MM.1S (cell line): ENCODE data around the gene TMEM190.

Source experiments
- DNase-seq: peaks from one replicate; pipeline ENCODE4 v3.0.0-alpha.2; 2015
- H2AFZ ChIP-seq: fragments of 300-600 bp; sonication (generic); 2 replicates; pipeline ENCODE4 v1.6.0; 2016; ENCODE audit warnings: antibody characterized with exemption, low read length
- H3F3A ChIP-seq: fragments of 300-600 bp; sonication (generic); 2 replicates; pipeline ENCODE4 v1.6.1; 2016; ENCODE audit warnings: mild to moderate bottlenecking, antibody characterized with exemption, low read length, moderate library complexity, mixed read lengths; ENCODE audit not compliant: insufficient read depth
- H3K27ac ChIP-seq: fragments of 300-600 bp; sonication (generic); 2 replicates; pipeline ENCODE4 v1.5.1; 2016; ENCODE audit warnings: mild to moderate bottlenecking, low read length
- H3K27me3 ChIP-seq: fragments of 300-600 bp; sonication (generic); replicated peaks from 2 replicates; pipeline ENCODE4 v1.6.0; 2016; ENCODE audit warnings: low read length; ENCODE audit not compliant: insufficient read depth
- H3K36me3 ChIP-seq: fragments of 300-600 bp; sonication (generic); replicated peaks from 2 replicates; pipeline ENCODE4 v1.6.1; 2016; ENCODE audit warnings: mild to moderate bottlenecking, low read length, mixed read lengths; ENCODE audit not compliant: insufficient read depth
- H3K4me1 ChIP-seq: fragments of 300-600 bp; sonication (generic); 2 replicates; pipeline ENCODE4 v1.6.1; 2016; ENCODE audit warnings: low read length, mixed read lengths
- H3K4me2 ChIP-seq: fragments of 300-600 bp; sonication (generic); 2 replicates; pipeline ENCODE4 v1.6.0; 2016; ENCODE audit warnings: low read depth, low read length
- H3K4me3 ChIP-seq: fragments of 300-600 bp; sonication (generic); 2 replicates; pipeline ENCODE4 v1.5.1; 2016; ENCODE audit warnings: low read length, mixed read lengths
- H3K79me2 ChIP-seq: fragments of 300-600 bp; sonication (generic); 2 replicates; pipeline ENCODE4 v1.6.1; 2016; ENCODE audit warnings: mixed run types, low read length, mixed read lengths
- H3K9ac ChIP-seq: fragments of 300-600 bp; sonication (generic); 2 replicates; pipeline ENCODE4 v1.6.1; 2016; ENCODE audit warnings: low read length, mixed read lengths
- H3K9me2 ChIP-seq: fragments of 300-600 bp; sonication (generic); replicated peaks from 2 replicates; pipeline ENCODE4 v1.6.1; 2016; ENCODE audit warnings: mild to moderate bottlenecking, low read length, mixed read lengths; ENCODE audit not compliant: insufficient read depth
- H3K9me3 ChIP-seq: fragments of 300-600 bp; sonication (generic); replicated peaks from 2 replicates; pipeline ENCODE4 v1.6.1; 2016; ENCODE audit warnings: mild to moderate bottlenecking, low read length, mixed read lengths; ENCODE audit not compliant: insufficient read depth
- H4K20me1 ChIP-seq: fragments of 300-600 bp; sonication (generic); 2 replicates; pipeline ENCODE4 v1.6.1; 2016; ENCODE audit warnings: mild to moderate bottlenecking, low read length, moderate library complexity, mixed read lengths; ENCODE audit not compliant: insufficient read depth
- EZH2 ChIP-seq: fragments of 300-600 bp; sonication (generic); optimal IDR thresholded peaks from 2 replicates; pipeline ENCODE3; 2017; ENCODE audit warnings: low read depth, mild to moderate bottlenecking, antibody characterized with exemption, low read length, mixed read lengths
- EZH2phosphoT487 ChIP-seq: fragments of 300-600 bp; sonication (generic); IDR thresholded peaks from 2 replicates; pipeline ENCODE4 v1.6.1; 2018; ENCODE audit warnings: antibody characterized with exemption, low read length
- TF ChIP-seq, protein P1 (sequence below): fragments of 300-600 bp; sonication (generic); IDR thresholded peaks from 2 replicates; pipeline ENCODE4 v1.5.1; 2016; ENCODE audit warnings: antibody characterized with exemption, low read length, mixed read lengths

TMEM190 gene

DNA sequence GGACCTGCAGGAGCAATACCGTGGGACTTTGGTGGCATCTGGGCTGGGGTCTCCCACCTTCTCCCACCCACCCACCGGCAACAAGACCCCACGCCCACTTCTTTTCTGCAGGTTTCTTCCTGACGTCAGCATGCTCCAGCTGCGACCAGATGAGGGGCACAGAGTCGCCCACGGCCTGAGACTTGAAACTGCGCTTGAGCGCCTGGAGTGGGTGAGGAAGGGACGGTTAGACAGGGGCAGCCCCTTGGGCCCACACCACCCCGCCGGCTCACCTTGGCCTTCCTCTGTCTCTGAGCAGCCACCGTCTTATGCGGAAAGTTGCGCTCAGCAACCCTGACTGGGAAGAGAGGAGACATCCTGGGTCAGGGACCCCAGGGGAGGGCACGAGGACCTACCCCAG, 15.7 kb upstream of the TMEM190 start:
- no peak overlapping the region for H3K4me2 ChIP-seq
- H3K9me2 ChIP-seq, result no peaks in the 10 kb centered on the region
- DNase-seq, result no peak
- H3K36me3 ChIP-seq, result no peaks in the 10 kb centered on the region
- H3F3A ChIP-seq, result no peaks in the 10 kb centered on the region
- TF ChIP-seq, protein P1, sequence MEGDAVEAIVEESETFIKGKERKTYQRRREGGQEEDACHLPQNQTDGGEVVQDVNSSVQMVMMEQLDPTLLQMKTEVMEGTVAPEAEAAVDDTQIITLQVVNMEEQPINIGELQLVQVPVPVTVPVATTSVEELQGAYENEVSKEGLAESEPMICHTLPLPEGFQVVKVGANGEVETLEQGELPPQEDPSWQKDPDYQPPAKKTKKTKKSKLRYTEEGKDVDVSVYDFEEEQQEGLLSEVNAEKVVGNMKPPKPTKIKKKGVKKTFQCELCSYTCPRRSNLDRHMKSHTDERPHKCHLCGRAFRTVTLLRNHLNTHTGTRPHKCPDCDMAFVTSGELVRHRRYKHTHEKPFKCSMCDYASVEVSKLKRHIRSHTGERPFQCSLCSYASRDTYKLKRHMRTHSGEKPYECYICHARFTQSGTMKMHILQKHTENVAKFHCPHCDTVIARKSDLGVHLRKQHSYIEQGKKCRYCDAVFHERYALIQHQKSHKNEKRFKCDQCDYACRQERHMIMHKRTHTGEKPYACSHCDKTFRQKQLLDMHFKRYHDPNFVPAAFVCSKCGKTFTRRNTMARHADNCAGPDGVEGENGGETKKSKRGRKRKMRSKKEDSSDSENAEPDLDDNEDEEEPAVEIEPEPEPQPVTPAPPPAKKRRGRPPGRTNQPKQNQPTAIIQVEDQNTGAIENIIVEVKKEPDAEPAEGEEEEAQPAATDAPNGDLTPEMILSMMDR, result no peak
- TF ChIP-seq EZH2 (no peak), EZH2phosphoT487 (no peak)
- H3K9me3 ChIP-seq, result no peaks in the 10 kb centered on the region
- no peaks in the 10 kb centered on the region for H4K20me1 ChIP-seq
- H3K27me3 ChIP-seq, result peaks cover 54% of the 10 kb centered on the region
- peaks cover 5% of the 10 kb centered on the region for H3K4me1 ChIP-seq
- H3K4me3 ChIP-seq, result no peak overlapping the region
- H3K27ac ChIP-seq, result no peak overlapping the region
- H2AFZ ChIP-seq, result no peak overlapping the region
- H3K79me2 ChIP-seq, result no peaks in the 10 kb centered on the region
- H3K9ac ChIP-seq, result no peak overlapping the region

DNA sequence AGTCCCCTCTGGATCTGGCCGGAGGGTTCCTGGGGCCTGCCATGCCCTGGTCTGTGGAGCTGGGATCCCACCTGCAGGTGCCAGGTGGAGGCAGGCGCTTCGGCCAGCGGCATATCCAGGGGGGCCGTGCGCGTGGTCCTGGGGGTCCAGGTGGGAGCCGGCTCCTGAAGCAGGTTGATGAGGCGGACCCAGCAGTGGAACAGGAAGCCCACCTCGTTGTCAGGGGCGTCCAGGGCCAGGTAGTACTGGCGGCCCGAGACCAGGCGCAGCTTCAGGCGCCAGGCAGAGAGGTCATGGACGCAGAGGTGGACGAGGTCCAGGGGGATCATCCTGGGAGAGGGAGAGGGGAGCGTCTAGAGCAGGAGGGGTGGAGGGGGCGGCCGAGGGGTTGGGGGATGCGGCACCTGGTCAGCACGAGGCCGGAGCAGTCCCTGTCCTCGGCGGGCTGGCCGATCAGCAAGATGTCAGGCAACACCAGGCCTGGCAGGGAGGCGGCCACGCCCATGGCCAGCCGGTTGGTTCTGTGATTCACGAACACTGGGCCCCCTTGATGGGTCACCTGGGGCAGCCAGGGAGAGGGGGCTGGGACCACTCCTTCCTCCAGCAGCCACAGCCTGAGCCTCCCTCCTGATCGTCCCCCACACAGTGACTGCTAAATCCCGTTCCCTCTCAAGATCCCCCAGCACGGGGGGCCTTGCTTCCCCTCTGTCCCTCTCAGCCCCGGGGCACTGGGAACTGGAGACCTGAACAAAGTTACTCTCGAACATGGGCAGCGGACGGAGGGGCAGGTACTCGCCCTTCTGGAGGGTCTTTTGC, 14.2 kb upstream of the TMEM190 start:
- Histone ChIP-seq H3K27me3 (peaks cover 49% of the 10 kb centered on the region), H4K20me1 (no peaks in the 10 kb centered on the region), H3K9me2 (no peaks in the 10 kb centered on the region), H3K79me2 (no peaks in the 10 kb centered on the region), H3K4me2 (no peak overlapping the region), H3K4me3 (no peak overlapping the region), H3K4me1 (peaks cover 5% of the 10 kb centered on the region), H2AFZ (no peak overlapping the region), H3K36me3 (no peaks in the 10 kb centered on the region), H3K27ac (no peak overlapping the region), H3F3A (no peaks in the 10 kb centered on the region), H3K9me3 (no peaks in the 10 kb centered on the region), H3K9ac (no peak overlapping the region)
- DNase-seq, result no peak
- TF ChIP-seq EZH2 (no peak), EZH2phosphoT487 (no peak)
- TF ChIP-seq, protein P1, result no peak

DNA sequence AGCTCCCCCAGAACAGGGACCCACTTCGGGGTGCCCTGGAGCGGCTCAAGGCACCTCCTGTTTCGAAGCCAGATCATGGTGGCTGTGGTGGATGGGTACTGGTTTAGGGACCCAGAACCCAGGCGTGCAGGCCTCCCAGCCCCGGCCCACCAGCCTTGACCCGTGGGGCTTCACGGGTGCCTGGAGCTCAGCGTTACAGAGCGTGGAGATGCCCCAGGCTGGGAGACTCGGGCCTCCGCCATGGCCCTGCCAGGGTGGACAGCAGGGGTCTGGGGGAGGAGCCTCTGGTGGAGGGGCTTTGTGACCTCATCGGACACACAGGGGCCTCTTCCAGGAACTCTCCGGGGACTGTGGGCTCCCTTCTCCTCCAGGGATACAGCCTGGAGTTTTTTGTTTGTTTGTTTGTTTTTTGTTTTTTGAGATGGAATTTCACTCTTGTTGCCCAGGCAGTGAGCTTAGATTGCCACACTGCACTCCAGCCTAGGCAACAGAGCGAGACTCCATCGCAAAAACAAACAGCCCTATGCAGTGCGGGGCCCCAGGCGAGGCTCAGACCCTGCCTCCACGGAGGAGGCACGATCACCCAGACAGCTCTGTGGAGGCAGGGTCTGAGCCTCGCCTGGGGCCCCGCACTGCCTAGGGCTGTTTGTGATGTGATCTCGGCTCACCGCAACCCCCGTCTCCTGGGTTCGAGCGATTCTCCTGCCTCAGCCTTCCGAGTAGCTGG, 13.5 kb upstream of the TMEM190 start, which contains the start of gene GARIN5B:
GARIN5B (minus strand) TSS at position 271 of the 727 bp plus-strand sequence; CDS start at position 77, 194 bp downstream.
- Histone ChIP-seq H3K9me3 (no peaks in the 10 kb centered on the region), H2AFZ (no peak within 1 kb of the TSS), H3K79me2 (no peaks in the 10 kb centered on the region), H3K27me3 (peaks cover 52% of the 10 kb centered on the region), H3F3A (no peaks in the 10 kb centered on the region), H3K36me3 (no peaks in the 10 kb centered on the region), H3K4me3 (no peak within 1 kb of the TSS), H3K4me2 (no peak within 1 kb of the TSS), H3K27ac (no peak within 1 kb of the TSS), H3K4me1 (peaks cover 5% of the 10 kb centered on the region), H3K9me2 (no peaks in the 10 kb centered on the region), H3K9ac (no peak within 1 kb of the TSS), H4K20me1 (no peaks in the 10 kb centered on the region)
- TF ChIP-seq EZH2phosphoT487 (no peak), EZH2 (no peak)
- TF ChIP-seq, protein P1, result no peak
- DNase-seq, result no peak
